CMK (cell line): ENCODE results near the gene GUCY2F.

Experiments
- DNase-seq: peaks from one replicate; pipeline ENCODE4 v3.0.0-alpha.2; 2010; ENCODE audit warnings: low read depth

The GUCY2F gene

GRCh38 chrX:109393859-109394258 is 88.0 kb downstream of the GUCY2F start:
- DNase-seq, result no peak

- no peak for DNase-seq
Measured at GRCh38 chrX:109392895-109393294, 89.0 kb downstream of the GUCY2F start.

- DNase-seq, result no peak
Measured at GRCh38 chrX:109390556-109390955, 91.3 kb downstream of the GUCY2F start.

- no peak for DNase-seq
Measured at GRCh38 chrX:109389917-109390316, 92.0 kb downstream of the GUCY2F start.

- no peak for DNase-seq
Measured at GRCh38 chrX:109384699-109385098, 97.2 kb downstream of the GUCY2F start.

GRCh38 chrX:109382332-109382731 is 99.6 kb downstream of the GUCY2F start:
- no peak for DNase-seq

GRCh38 chrX:109378281-109378680 is 103.6 kb downstream of the GUCY2F start:
- DNase-seq, result no peak

- no peak for DNase-seq
Measured at GRCh38 chrX:109374262-109374960, 107.5 kb downstream of the GUCY2F start.

- no peak for DNase-seq
Measured at GRCh38 chrX:109373468-109373867, 108.4 kb downstream of the GUCY2F start.

- DNase-seq, result no peak
Measured at GRCh38 chrX:109372716-109373115, 109.2 kb downstream of the GUCY2F start.

GRCh38 chrX:109372291-109372690 is 109.6 kb downstream of the GUCY2F start:
- DNase-seq, result no peak

- DNase-seq, result no peak
Measured at GRCh38 chrX:109362101-109362500, 119.8 kb downstream of the GUCY2F start.

GRCh38 chrX:109360301-109360700 is 121.6 kb downstream of the GUCY2F start:
- no peak for DNase-seq

GRCh38 chrX:109357706-109358105 is 124.2 kb downstream of the GUCY2F start:
- no peak for DNase-seq

- no peak for DNase-seq
Measured at GRCh38 chrX:109356684-109357083, 125.2 kb downstream of the GUCY2F start.

GRCh38 chrX:109352066-109352588 is 129.8 kb downstream of the GUCY2F start:
- no peak for DNase-seq

- no peak for DNase-seq
Measured at GRCh38 chrX:109351557-109351956, 130.3 kb downstream of the GUCY2F start.

- no peak for DNase-seq
Measured at GRCh38 chrX:109350551-109350950, 131.3 kb downstream of the GUCY2F start.

GRCh38 chrX:109350051-109350450 is 131.8 kb downstream of the GUCY2F start:
- no peak for DNase-seq

GRCh38 chrX:109347632-109348031 is 134.3 kb downstream of the GUCY2F start:
- DNase-seq, result no peak

- DNase-seq, result no peak
Measured at GRCh38 chrX:109346491-109346890, 135.4 kb downstream of the GUCY2F start.

GRCh38 chrX:109345856-109346255 is 136.0 kb downstream of the GUCY2F start:
- DNase-seq, result no peak

- no peak for DNase-seq
Measured at GRCh38 chrX:109344678-109345077, 137.2 kb downstream of the GUCY2F start.

- no peak for DNase-seq
Measured at GRCh38 chrX:109344101-109344500, 137.8 kb downstream of the GUCY2F start.
